Astrocyte (in vitro differentiated cells and primary cell): Measurements from ENCODE around the gene ZFP91. TPM values are rescaled to one million over a fixed set of nuclear protein-coding genes. Genes with fewer than 3 reads are reported as not detected.

Source experiments
- DNase-seq: peaks from one replicate; pipeline ENCODE4 v3.0.0-alpha.2; 2010; ENCODE audit warnings: low read depth
- FAIRE-seq: peaks from 2 replicates; lab custom pipeline; 2011; peaks lifted over from hg19 to GRCh38; lab: Jason Lieb, UNC
- H2AFZ ChIP-seq: 2 replicates; pipeline ENCODE4 v1.6.0; 2012; ENCODE audit warnings: low read depth, low read length, inconsistent platforms
- H3K27ac ChIP-seq: 2 replicates; pipeline ENCODE4 v1.5.1; 2011; ENCODE audit warnings: low read depth, low read length, inconsistent platforms
- H3K27me3 ChIP-seq: 2 replicates; pipeline ENCODE4 v1.6.0; 2011; ENCODE audit warnings: low read length, inconsistent platforms; ENCODE audit not compliant: insufficient read depth
- H3K36me3 ChIP-seq: 2 replicates; pipeline ENCODE4 v1.5.1; 2011; ENCODE audit warnings: low read length, inconsistent platforms; ENCODE audit not compliant: insufficient read depth
- H3K4me1 ChIP-seq: 2 replicates; pipeline ENCODE4 v1.5.1; 2011; ENCODE audit warnings: low read length, inconsistent platforms; ENCODE audit not compliant: insufficient read depth
- H3K4me2 ChIP-seq: 2 replicates; pipeline ENCODE4 v1.6.0; 2012; ENCODE audit warnings: low read length, inconsistent platforms
- H3K4me3 ChIP-seq: 2 replicates; pipeline ENCODE4 v1.5.1; 2011; ENCODE audit warnings: low read depth, mild to moderate bottlenecking, low read length, inconsistent platforms; ENCODE audit not compliant: insufficient read depth
- H3K79me2 ChIP-seq: 2 replicates; pipeline ENCODE4 v1.6.0; 2012; ENCODE audit warnings: mild to moderate bottlenecking, low read length, inconsistent platforms; ENCODE audit not compliant: insufficient read depth
- H3K9ac ChIP-seq: 2 replicates; pipeline ENCODE4 v1.6.0; 2012; ENCODE audit warnings: mild to moderate bottlenecking, low read length, inconsistent platforms
- H3K9me3 ChIP-seq: 2 replicates; pipeline ENCODE4 v1.5.1; 2012; ENCODE audit warnings: low read depth, mild to moderate bottlenecking, low read length, inconsistent platforms; ENCODE audit not compliant: insufficient read depth
- H4K20me1 ChIP-seq: 2 replicates; pipeline ENCODE4 v1.6.0; 2012; ENCODE audit warnings: low read length, inconsistent platforms; ENCODE audit not compliant: insufficient read depth
- H3K27ac Mint-ChIP-seq: one replicate; pipeline ENCODE4 v1.8.0; 2021; ENCODE audit warnings: mild to moderate bottlenecking, mixed read lengths; ENCODE audit not compliant: unreplicated experiment
- H3K27me3 Mint-ChIP-seq: one replicate; pipeline ENCODE4 v1.8.0; 2021; ENCODE audit warnings: low read depth, mixed read lengths; ENCODE audit not compliant: unreplicated experiment
- H3K36me3 Mint-ChIP-seq: one replicate; pipeline ENCODE4 v1.8.0; 2021; ENCODE audit warnings: low read depth, mixed read lengths; ENCODE audit not compliant: unreplicated experiment
- H3K4me1 Mint-ChIP-seq: one replicate; pipeline ENCODE4 v1.8.0; 2021; ENCODE audit warnings: low read depth, mixed read lengths; ENCODE audit not compliant: unreplicated experiment
- H3K4me3 Mint-ChIP-seq: one replicate; pipeline ENCODE4 v1.8.0; 2021; ENCODE audit warnings: mild to moderate bottlenecking, moderate library complexity, mixed read lengths; ENCODE audit not compliant: unreplicated experiment
- H3K9me3 Mint-ChIP-seq: one replicate; pipeline ENCODE4 v1.8.0; 2021; ENCODE audit warnings: mild to moderate bottlenecking, mixed read lengths; ENCODE audit not compliant: unreplicated experiment
- CTCF ChIP-seq: IDR thresholded peaks from 2 replicates; pipeline ENCODE4 v1.5.1; 2011; ENCODE audit warnings: low read depth, mild to moderate bottlenecking, inconsistent platforms, low read length, moderate library complexity; ENCODE audit not compliant: insufficient read depth
- EZH2 ChIP-seq: IDR thresholded peaks from 2 replicates; pipeline ENCODE4 v1.6.1; 2012; ENCODE audit warnings: mild to moderate bottlenecking, low read length, inconsistent platforms; ENCODE audit not compliant: insufficient read depth
- total RNA-seq: library from RNA; stranded (reverse); gene quantifications from 2 replicates; pipeline ENCODE4 v1.2.1, GENCODE V29; 2021

The ZFP91 gene
- total RNA-seq, 1 donor from 2014 or later, result 40.1 TPM

- H3K36me3 ChIP-seq, result no peaks in the 10 kb centered on the region
- DNase-seq, result no peak
- H3K79me2 ChIP-seq, result no peaks in the 10 kb centered on the region
- no peak overlapping the region for H3K27ac ChIP-seq
- H3K9me3 ChIP-seq, result no peaks in the 10 kb centered on the region
- H3K9ac ChIP-seq, result no peak overlapping the region
- H3K4me2 ChIP-seq, result no peak overlapping the region
- no peaks in the 10 kb centered on the region for H3K27me3 ChIP-seq
- no peaks in the 10 kb centered on the region for H4K20me1 ChIP-seq
- Mint-ChIP-seq H3K27ac (no peak overlapping the region), H3K36me3 (peaks cover 30% of the 10 kb centered on the region), H3K4me3 (no peak overlapping the region), H3K9me3 (peaks cover 16% of the 10 kb centered on the region), H3K27me3 (no peaks in the 10 kb centered on the region), H3K4me1 (no peaks in the 10 kb centered on the region)
- no peak for TF ChIP-seq CTCF
- no peak for TF ChIP-seq EZH2
- no peak overlapping the region for H3K4me3 ChIP-seq
- FAIRE-seq, result no peak
- no peaks in the 10 kb centered on the region for H3K4me1 ChIP-seq
- no peak overlapping the region for H2AFZ ChIP-seq
These were observed 47.0 kb upstream of the ZFP91 start for GRCh38 chr11:58531865-58532341.

GRCh38 chr11:58546841-58547240 lies 32.0 kb upstream of the ZFP91 start:
- Histone ChIP-seq H4K20me1 (no peaks in the 10 kb centered on the region), H3K9me3 (no peaks in the 10 kb centered on the region), H3K4me3 (no peak overlapping the region), H3K27ac (no peak overlapping the region), H3K36me3 (peaks cover 13% of the 10 kb centered on the region), H3K4me1 (no peaks in the 10 kb centered on the region), H3K27me3 (no peaks in the 10 kb centered on the region), H3K79me2 (no peaks in the 10 kb centered on the region), H2AFZ (no peak overlapping the region), H3K9ac (no peak overlapping the region), H3K4me2 (no peak overlapping the region)
- DNase-seq (no peak), FAIRE-seq (no peak)
- H3K27ac Mint-ChIP-seq, result no peak overlapping the region
- no peak overlapping the region for H3K4me3 Mint-ChIP-seq
- H3K9me3 Mint-ChIP-seq, result no peaks in the 10 kb centered on the region
- peaks cover 10% of the 10 kb centered on the region for H3K36me3 Mint-ChIP-seq
- TF ChIP-seq EZH2 (no peak), CTCF (no peak)
- H3K4me1 Mint-ChIP-seq, result no peaks in the 10 kb centered on the region
- no peaks in the 10 kb centered on the region for H3K27me3 Mint-ChIP-seq

- Histone ChIP-seq H3K36me3 (peaks cover 21% of the 10 kb centered on the region), H3K9me3 (no peaks in the 10 kb centered on the region), H3K4me1 (no peaks in the 10 kb centered on the region), H3K4me3 (no peak overlapping the region), H3K27me3 (no peaks in the 10 kb centered on the region), H3K9ac (no peak overlapping the region), H3K4me2 (no peak overlapping the region), H4K20me1 (no peaks in the 10 kb centered on the region), H3K27ac (no peak overlapping the region), H2AFZ (no peak overlapping the region), H3K79me2 (no peaks in the 10 kb centered on the region)
- Mint-ChIP-seq H3K9me3 (no peaks in the 10 kb centered on the region), H3K4me3 (no peak overlapping the region), H3K27me3 (no peaks in the 10 kb centered on the region), H3K36me3 (peaks cover 15% of the 10 kb centered on the region), H3K27ac (no peak overlapping the region), H3K4me1 (no peaks in the 10 kb centered on the region)
- FAIRE-seq (no peak), DNase-seq (no peak)
- TF ChIP-seq EZH2 (no peak), CTCF (no peak)
These were observed 29.2 kb upstream of the ZFP91 start for GRCh38 chr11:58549644-58550043.
